Ishikawa (cell line): ENCODE results near the gene NHSL1.

Experiments used
- CEBPB ChIP-seq: IDR thresholded peaks from 2 replicates; pipeline ENCODE4 v1.6.1; 2012
- CREB1 ChIP-seq: IDR thresholded peaks from 2 replicates; pipeline ENCODE4 v1.6.1; 2012; ENCODE audit warnings: low read depth
- EGR1 ChIP-seq: IDR thresholded peaks from 2 replicates; pipeline ENCODE4 v1.6.1; 2012
- EP300 ChIP-seq: IDR thresholded peaks from 2 replicates; pipeline ENCODE4 v1.6.1; 2012; ENCODE audit warnings: borderline replicate concordance
- RAD21 ChIP-seq: IDR thresholded peaks from 2 replicates; pipeline ENCODE4 v1.6.1; 2012; ENCODE audit warnings: low read depth
- TAF1 ChIP-seq: IDR thresholded peaks from 2 replicates; pipeline ENCODE4 v1.6.1; 2012; ENCODE audit warnings: low read depth, mild to moderate bottlenecking
- TCF12 ChIP-seq: IDR thresholded peaks from 2 replicates; pipeline ENCODE4 v1.6.1; 2012; ENCODE audit warnings: low read depth
- TEAD4 ChIP-seq: IDR thresholded peaks from 2 replicates; pipeline ENCODE4 v1.6.1; 2012
- USF1 ChIP-seq: IDR thresholded peaks from 2 replicates; pipeline ENCODE4 v1.6.1; 2012
- YY1 ChIP-seq: IDR thresholded peaks from 2 replicates; pipeline ENCODE4 v1.6.1; 2012; ENCODE audit warnings: low read depth

- TF ChIP-seq YY1 (no peak), USF1 (no peak), EP300 (no peak), TAF1 (no peak), CEBPB (no peak), RAD21 (no peak), EGR1 (no peak), TEAD4 (no peak), CREB1 (no peak), TCF12 (no peak)
Observed at GRCh38 chr6:138543657-138544056, 44.4 kb upstream of the NHSL1 start.
